Measurements from ENCODE around the gene FHAD1.

The FHAD1 gene

GRCh38 chr1:15218287-15219279, 28.4 kb upstream of the FHAD1 start:
- DNase-seq (ENCODE audit: low read depth in 2 of 2): no peak

GRCh38 chr1:15219280-15220023, 27.6 kb upstream of the FHAD1 start:
- DNase-seq (ENCODE audit: low read depth in 2 of 2): no peak

DNA sequence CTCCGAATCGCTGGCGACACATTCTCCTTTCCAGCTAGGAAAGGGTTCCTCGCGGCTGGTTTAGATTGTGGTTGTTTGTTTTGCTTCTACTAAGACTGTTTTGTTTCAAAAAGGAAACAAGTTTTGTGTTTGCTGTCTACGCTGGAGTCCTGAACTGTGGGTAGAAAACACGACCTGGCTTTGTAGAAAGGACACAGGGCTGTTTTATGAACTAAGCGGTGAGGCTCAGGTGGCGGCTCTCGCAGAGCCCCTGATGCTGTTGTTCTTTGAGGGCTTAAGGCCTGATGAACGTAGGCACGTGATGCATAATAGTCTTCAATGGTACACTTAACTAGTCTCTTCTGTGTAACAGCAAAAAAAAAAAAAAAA, 27.0 kb upstream of the FHAD1 start:
- DNase-seq (ENCODE audit: low read depth in 2 of 2): no peak

DNA sequence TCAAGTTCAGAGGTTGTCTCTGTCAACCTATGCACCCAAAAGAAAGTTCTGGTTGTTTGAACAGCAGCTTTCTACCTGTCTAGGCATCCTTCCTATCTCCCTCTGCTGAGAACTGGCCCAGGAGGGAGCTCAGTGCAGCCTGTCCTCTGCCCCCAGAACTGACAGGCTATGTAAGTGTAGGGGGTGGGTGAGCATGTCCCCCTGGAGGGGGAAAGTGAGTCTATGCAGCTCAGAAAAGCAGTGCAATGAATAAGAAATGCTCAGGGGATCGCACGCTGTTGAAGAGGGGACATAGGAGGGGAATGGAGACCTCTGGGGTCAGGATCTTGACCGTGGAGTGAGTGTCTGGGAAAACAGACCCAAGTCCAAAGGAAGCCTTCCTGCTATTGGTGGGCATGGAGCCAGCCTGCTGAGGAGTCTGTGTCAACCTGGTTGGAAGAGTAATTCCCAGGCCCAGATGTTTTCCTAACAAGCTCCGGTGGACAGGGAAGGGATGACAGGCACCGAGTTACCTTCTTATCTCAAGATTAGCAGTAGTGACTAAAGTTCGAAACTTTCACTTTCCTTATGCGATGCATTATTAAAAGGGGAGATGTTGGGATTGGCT, 26.1 kb upstream of the FHAD1 start:
- DNase-seq (ENCODE audit: low read depth in 2 of 2): no peak

DNA sequence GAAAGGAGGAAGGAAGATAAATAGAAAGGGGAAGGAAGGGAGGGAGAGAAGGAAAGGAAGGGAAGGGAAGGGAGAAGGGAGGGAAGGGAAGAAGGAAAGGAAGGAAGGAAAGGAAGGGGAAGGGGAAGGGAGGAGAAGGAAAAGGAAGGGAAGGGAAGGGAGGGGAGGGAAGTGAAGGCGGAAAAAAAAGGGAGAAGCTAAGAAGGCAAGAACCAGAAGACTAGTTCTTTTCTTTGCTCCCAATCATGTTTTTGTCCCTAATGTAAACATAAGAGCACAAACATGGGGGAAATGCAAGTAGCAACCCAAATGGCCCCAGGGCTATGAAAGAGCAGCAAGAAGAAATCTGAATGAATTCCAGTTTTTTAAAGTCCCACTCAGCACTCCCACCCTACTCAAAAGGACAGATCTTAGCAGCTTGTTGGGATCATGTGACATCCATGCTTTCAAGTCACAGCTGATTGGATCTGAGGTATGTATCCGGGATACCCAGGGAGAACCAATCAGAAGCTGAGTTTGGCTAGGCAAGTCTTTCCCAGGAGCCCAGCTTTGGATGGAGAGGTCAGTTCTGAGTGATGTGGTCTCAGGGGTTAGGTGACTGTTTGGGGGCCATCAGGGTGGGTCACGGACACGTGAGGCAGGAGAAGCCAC, 24.2 kb upstream of the FHAD1 start:
- no peak for DNase-seq (ENCODE audit: low read depth in 2 of 2)

- no peak for DNase-seq (ENCODE audit: low read depth in 2 of 2)
Measured at GRCh38 chr1:15224259-15224869, 22.7 kb upstream of the FHAD1 start.

DNA sequence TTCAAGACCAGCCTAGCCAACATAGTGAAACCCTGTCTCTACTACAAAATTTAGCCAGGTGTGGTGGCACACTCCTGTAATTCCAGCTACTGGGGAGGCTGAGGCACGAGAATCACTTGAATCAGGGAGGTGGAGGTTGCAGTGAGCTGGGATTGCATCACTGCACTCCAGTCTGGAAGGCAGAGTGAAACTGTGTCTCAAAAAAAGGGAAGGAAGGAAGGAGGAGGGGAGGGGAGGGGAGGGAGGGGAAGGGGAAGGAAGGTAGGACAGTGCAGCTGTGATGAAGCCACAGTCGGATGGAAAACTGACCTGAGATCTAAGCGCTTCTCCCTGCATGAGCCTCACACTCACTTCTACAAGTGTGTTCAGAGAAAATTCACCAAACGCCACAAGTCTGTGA, 22.0 kb upstream of the FHAD1 start:
- no peak for DNase-seq (ENCODE audit: low read depth in 2 of 2)

- no peak for DNase-seq (ENCODE audit: low read depth in 2 of 2)
Measured at GRCh38 chr1:15225461-15225860, 21.6 kb upstream of the FHAD1 start.

- DNase-seq (ENCODE audit: low read depth in 2 of 2): no peak
Measured at GRCh38 chr1:15226388-15227255, 20.4 kb upstream of the FHAD1 start.

GRCh38 chr1:15229707-15230131, 17.3 kb upstream of the FHAD1 start:
- DNase-seq (ENCODE audit: low read depth in 2 of 2): no peak

DNA sequence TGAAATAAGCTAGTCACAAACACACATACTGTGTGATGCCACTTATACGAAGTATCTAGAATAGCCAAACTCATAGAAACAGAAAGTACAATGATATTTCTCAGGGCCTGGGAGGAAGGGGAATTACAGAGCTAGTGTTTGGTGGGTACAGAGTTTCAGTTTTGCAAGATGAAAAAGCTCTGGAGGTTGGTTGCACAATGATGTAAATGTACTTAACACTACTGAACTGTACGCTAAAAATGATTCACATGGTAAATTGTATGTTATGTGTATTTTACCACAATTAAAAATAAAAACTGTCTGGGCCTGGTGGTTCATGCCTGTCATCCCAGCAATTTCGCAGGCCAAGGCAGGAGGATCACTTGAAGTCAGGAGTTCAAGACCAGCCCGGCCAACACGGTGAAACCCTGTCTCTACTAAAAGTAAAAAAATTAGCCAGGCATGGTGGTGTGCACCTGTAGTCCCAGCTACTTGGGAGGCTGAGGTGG, 15.3 kb upstream of the FHAD1 start:
- DNase-seq (ENCODE audit: low read depth in 2 of 2): no peak

DNA sequence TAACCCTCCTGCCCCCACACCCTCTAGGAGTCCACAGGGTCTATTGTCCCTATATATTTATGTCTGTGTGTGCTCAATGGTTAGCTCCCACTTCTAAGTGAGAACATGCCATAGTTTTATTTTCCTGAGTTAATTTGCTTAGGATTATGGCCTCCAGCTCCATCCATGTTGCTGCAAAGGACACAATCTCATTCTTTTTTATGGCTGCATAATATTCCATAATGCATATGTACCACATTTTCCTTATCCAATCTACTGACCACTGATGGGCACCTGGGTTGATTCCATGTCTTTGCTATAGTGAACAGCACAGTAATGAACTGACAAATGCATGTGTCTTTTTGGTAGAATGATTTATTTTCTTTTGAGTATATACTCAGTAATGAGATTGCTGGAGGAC, 13.3 kb upstream of the FHAD1 start:
- DNase-seq (ENCODE audit: low read depth in 2 of 2): no peak

GRCh38 chr1:15236321-15236721, 10.7 kb upstream of the FHAD1 start:
- DNase-seq (ENCODE audit: low read depth in 2 of 2): no peak

DNA sequence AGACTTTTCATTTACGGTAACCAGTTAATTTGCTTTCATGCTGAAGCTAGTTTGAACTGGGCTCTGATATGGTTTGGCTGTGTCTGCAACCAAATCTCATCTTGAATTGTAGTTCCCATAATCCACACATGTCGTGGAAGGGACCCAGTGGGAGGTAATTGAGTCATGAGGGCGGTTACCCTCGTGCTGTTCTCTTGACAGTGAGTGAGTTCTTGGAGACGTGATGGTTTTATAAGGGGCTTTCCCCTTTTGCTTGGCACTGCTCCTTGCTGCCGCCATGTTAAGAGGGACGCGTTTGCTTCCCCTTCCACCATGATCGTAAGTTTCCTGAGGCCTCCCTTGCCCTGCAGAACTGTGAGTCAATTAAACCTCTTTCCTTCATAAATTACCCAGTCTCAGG, 10.3 kb upstream of the FHAD1 start:
- no peak for DNase-seq (ENCODE audit: low read depth in 2 of 2)

DNA sequence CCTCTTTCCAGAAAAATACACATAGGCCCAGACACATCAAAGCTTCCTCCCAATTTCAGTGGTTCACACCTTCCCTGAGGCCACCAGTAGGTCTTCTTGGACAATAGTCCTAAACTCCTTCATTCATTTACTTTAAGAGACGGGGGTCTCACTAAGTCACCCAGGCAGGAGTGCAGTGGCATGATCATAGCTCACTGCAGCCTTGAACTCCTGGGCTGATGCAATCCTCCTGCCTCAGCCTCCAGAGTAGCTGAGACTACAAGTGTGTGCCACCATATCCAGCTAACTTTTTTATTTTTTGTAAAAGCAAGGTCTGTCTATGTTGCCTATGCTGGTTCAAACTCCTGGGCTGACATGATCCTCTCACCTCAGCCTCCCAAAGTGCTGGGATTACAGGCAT, 8.2 kb upstream of the FHAD1 start:
- DNase-seq (ENCODE audit: low read depth in 2 of 2): no peak

DNA sequence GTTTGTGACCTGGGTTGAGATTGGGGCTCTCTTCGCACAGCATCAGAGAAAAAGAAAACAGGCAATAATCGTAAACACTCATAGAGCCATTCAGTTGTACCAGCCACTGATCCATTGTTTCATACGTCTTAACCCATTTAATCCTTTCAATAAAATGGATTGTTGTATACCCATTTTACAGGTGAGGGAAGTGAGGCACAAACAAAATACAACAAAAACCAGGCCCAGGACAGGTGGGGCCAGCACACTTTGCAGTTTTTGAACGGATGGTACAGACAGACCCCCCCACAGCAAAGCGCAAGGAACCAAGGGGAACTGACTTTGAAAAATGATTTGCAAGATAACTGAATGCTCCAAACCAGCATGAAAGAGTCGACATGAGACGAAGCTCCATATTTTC, 4.3 kb upstream of the FHAD1 start:
- DNase-seq (ENCODE audit: low read depth in 2 of 2): no peak

DNA sequence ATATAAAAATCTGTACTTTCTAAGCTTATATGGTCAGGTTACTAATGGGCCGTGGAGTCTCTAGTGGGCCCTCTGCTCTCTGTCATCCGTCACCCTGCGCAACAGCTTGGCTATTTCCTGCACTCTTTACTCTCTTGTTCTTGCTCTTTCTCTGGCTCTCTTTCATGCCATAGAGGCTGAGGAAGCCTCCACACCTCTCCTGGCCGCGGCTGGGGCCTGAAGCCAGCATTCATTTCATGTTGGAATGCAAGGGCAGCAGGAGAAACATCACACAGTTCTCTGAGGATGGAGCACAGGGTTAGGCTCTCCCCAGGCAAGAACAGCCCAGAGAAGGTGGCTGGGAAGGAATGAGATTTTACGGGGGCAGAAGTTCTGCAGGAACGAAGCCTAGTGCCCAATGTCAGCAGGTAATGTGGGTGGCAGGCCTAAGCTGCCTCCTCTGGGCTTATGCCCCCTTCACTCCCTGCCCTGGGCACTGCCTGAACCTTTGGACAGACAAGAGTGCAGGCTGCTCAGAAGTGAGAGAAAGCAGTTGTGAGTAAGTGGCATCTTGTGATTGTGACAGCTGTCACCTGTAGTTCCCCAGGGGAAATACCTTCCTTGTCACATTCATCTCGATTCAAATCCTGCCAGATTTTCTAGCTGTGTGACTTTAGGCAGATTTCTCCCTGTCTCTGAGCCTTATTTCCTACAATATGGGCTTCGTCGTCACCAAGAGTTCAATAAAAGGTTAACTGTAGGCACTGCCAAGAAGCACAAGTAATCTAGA, 3.6 kb upstream of the FHAD1 start:
- DNase-seq (ENCODE audit: low read depth in 2 of 2): no peak

DNA sequence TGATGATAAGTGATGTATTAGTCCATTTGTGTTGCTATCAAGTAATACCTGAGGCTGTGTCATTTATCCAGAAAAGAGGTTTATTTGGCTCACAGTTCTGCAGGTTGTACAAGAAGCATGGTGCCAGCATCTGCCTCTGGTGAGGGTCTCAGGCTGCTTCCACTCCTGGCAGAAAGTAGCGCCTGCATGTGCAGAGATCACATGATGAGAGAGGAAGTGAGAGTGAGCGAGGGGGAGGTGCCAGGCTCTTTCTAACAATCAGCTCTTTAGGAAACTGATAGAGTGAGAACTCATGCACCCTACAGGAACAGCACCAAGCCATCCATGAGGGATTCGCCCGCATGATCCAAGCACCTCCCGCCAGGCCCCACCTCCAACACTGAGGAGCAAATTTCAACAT, 2.2 kb upstream of the FHAD1 start:
- DNase-seq (ENCODE audit: low read depth in 2 of 2): no peak

- DNase-seq (ENCODE audit: low read depth in 2 of 2): no peak
Measured at GRCh38 chr1:15245593-15246360, 1.2 kb upstream of the FHAD1 start.

All from stimulated activated CD4-positive, alpha-beta T cell treated with anti-CD3 and anti-CD28 coated beads, Interleukin-15, amount 100 ng/mL, for 48 hours (primary cell).